LNCaP clone FGC (cell line): ENCODE results near the gene THAP4.

Source experiments
- DNase-seq: peaks from one replicate; pipeline ENCODE4 v3.0.0-alpha.2; 2011; ENCODE audit warnings: low read depth
- H3K4me3 ChIP-seq: 2 replicates; pipeline ENCODE4 v1.5.1; 2011; ENCODE audit warnings: mild to moderate bottlenecking, low read depth, low read length, control low read depth
- CTCF ChIP-seq: IDR thresholded peaks from 2 replicates; pipeline ENCODE4 v1.5.1; 2012; ENCODE audit warnings: mild to moderate bottlenecking; ENCODE audit not compliant: control insufficient read depth, insufficient read depth; ENCODE audit errors: extremely low read depth

THAP4 gene

GRCh38 chr2:241542278-241542605 lies 94.7 kb downstream of the THAP4 start:
- no peak for TF ChIP-seq CTCF
- no peak overlapping the region for H3K4me3 ChIP-seq
- DNase-seq: no peak

GRCh38 chr2:241541564-241542277 lies 95.2 kb downstream of the THAP4 start:
- no peak for DNase-seq
- no peak overlapping the region for H3K4me3 ChIP-seq

GRCh38 chr2:241540771-241541561 lies 96.0 kb downstream of the THAP4 start:
- DNase-seq: no peak
- H3K4me3 ChIP-seq: no peak overlapping the region
- TF ChIP-seq CTCF: no peak

More at GRCh38 chr2:241541564-241542277, 95.2 kb downstream of the THAP4 start:
- no peak for TF ChIP-seq CTCF

DNA sequence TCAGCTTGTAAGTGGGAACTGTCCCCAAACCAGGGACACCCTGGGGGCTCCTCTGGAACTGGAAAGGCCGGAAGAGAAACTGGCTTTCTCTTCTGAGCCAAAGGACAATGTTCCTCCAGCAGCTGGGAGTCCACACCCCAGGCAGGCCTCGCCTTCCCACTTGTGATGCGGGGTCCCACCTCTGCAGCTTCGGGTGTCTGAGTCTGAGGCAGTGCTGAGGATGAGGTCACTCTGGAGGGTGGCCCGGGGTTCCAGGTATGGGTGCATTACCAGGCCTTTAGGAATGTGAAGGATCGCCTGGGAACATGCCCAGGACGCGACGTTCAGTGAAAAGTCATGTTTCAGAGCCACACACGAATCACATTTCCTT lies 96.6 kb downstream of the THAP4 start:
- H3K4me3 ChIP-seq: no peak overlapping the region
- no peak for TF ChIP-seq CTCF
- no peak for DNase-seq

- DNase-seq: no peak
- H3K4me3 ChIP-seq: no peak overlapping the region
- TF ChIP-seq CTCF: no peak
Observed at GRCh38 chr2:241539616-241540374, 97.2 kb downstream of the THAP4 start.

DNA sequence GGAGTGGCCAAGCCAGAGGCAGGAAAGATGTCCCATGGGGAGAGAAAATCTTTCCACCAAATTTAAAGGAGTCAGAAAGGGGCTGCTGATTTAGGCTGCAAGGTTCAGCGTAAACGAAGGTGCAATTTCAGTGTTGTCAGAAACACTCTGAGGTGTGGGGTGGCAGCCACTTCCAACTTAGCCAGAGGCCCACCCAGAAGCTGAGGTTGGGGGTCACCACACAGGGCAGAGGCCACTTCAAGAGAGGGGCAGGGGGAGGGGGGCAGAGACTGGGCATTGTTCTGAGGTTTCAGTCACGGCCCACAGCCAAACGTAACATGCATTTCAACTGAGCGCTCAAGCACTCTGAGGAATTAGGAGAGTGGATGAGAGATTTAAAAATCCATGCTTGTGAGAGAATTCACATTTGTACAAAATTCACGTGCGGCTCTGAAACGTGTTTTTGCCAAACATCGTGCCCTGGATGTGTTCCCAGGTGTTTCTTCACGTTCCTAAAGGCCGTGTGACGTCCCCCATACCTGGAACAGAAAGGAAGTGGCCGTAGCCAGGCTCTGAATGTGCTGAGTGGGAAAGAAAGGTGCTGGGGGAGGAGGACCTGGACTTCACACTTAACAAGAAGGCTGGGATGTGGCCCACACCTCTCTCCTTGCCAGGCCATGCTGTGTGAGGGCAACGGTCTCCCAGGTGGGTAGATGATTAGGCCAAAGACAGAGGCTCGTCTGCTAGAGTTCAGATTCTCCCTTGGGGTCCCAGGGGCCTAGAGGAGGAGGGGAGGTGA lies 97.9 kb downstream of the THAP4 start:
- DNase-seq: no peak
- TF ChIP-seq CTCF: no peak
- no peak overlapping the region for H3K4me3 ChIP-seq
